Measurements from ENCODE around the gene NCKAP1.
"Not testable (repeated sequence)": the region's sequence is repeated elsewhere in the genome, so short reads cannot be mapped to it uniquely, and the experiment has no call there.

Gene NCKAP1

GRCh38 chr2:183021613-183022012 is 16.6 kb downstream of the NCKAP1 start:
- H3K18ac ChIP-seq (ENCODE audit: low read length) = no peak overlapping the region
- H3K4me3 ChIP-seq (ENCODE audit: low read length in 2 of 2) = no peak overlapping the region
- H3K36me3 ChIP-seq (replicated peaks in 1 of 2; ENCODE audit: control insufficient read depth in 2 of 2, insufficient read depth in 2 of 2, low read length in 2 of 2) = peaks cover 7 to 63% of the 10 kb centered on the region in 2 donors
- no peak overlapping the region for H4K8ac ChIP-seq (ENCODE audit: low read depth, low read length)
- no peak for DNase-seq (ENCODE audit: low spot score)
- no peak overlapping the region for H3K27ac ChIP-seq (replicated peaks; ENCODE audit: low read length)
- H2BK12ac ChIP-seq (ENCODE audit: low read length) = no peak overlapping the region
- H3K79me1 ChIP-seq (ENCODE audit: low read depth, low read length) = peaks cover 6% of the 10 kb centered on the region
- H3K9me3 ChIP-seq (replicated peaks in 1 of 2; ENCODE audit: control insufficient read depth in 2 of 2, insufficient read depth in 1 of 2, low read depth in 1 of 2, low read length in 2 of 2) = peaks cover 2 to 18% of the 10 kb centered on the region in 2 donors
- no CpG with 5 or more reads among the region's 2 CpGs for WGBS, 2 donors (ENCODE audit: extremely low coverage in 2 of 2, insufficient read length in 2 of 2, insufficient replicate concordance in 1 of 2)
- no peaks in the 10 kb centered on the region for H3K27me3 ChIP-seq (ENCODE audit: control insufficient read depth in 3 of 3, insufficient read depth in 3 of 3, low read depth in 1 of 3, low read length in 3 of 3)
- no peak overlapping the region for H2BK15ac ChIP-seq (ENCODE audit: low read length)
- H2BK5ac ChIP-seq (ENCODE audit: low read length) = no peak overlapping the region
- H2AK5ac ChIP-seq (ENCODE audit: low read depth, low read length) = no peak overlapping the region
- H3K23ac ChIP-seq (ENCODE audit: low read depth, low read length, poor library complexity) = no peak overlapping the region
- H4K91ac ChIP-seq (ENCODE audit: low read depth, low read length, poor library complexity) = no peak overlapping the region
- no peak overlapping the region for H2BK120ac ChIP-seq (ENCODE audit: low read depth, low read length)
- H3K4me2 ChIP-seq (ENCODE audit: insufficient read depth, low read length, poor library complexity, severe bottlenecking) = no peak overlapping the region
- no peak overlapping the region for H3K14ac ChIP-seq (ENCODE audit: low read length)
- no peak overlapping the region for H2AFZ ChIP-seq (ENCODE audit: low read length)
- no peak overlapping the region for H3K9ac ChIP-seq (ENCODE audit: low read depth, low read length, poor library complexity)
- no peak overlapping the region for H3K4ac ChIP-seq (ENCODE audit: low read length)
- H3K4me1 ChIP-seq (ENCODE audit: control insufficient read depth in 2 of 2, insufficient read depth in 1 of 2, low read depth in 1 of 2, low read length in 2 of 2) = no peaks in the 10 kb centered on the region

DNA sequence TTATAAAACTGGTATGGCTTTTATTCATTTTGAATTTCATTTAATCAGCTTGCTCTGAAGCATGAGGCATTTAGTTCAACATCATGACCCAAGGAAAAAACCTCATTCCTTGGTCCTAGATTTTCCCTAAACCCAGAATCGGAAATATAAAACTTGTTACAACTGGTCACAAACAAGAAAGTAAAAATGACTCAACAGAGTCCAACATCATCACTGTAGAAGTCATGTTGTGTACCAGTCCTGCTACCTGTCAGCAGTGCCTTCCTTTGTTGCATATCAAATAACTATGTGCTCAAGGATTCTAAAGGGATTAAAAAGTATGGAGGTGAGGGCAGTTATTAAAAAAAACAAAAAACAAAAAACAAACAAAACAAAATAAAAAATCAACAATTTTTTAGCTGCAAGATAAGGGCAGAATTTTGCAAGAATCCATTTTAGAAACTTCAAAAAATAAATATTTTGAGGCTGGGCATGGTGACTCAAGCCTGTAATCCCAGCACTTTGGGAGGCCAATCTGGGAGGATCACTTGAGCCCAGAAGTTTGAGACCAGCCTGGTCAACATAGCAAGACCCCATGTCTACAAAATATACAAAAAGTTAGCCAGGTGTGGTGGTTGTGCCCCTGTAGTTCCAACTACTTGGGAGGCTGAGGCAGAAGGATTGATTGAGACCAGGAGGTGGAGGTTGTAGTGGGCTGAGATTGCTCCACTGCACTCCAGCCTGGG is 18.4 kb downstream of the NCKAP1 start:
- Histone ChIP-seq H3K36me3 (replicated peaks in 1 of 2; ENCODE audit: control insufficient read depth in 2 of 2, insufficient read depth in 2 of 2, low read length in 2 of 2) (peaks cover 7 to 63% of the 10 kb centered on the region in 2 donors), H2BK15ac (ENCODE audit: low read length) (no peak overlapping the region)

GRCh38 chr2:183017845-183018244 is 20.4 kb downstream of the NCKAP1 start:
- H3K23ac ChIP-seq (ENCODE audit: low read depth, low read length, poor library complexity); H3K9ac ChIP-seq (ENCODE audit: low read depth, low read length, poor library complexity); H3K79me1 ChIP-seq (ENCODE audit: low read depth, low read length); H3K27ac ChIP-seq (replicated peaks; ENCODE audit: low read length); H4K8ac ChIP-seq (ENCODE audit: low read depth, low read length); H3K4ac ChIP-seq (ENCODE audit: low read length); H4K91ac ChIP-seq (ENCODE audit: low read depth, low read length, poor library complexity); H2BK5ac ChIP-seq (ENCODE audit: low read length); DNase-seq (ENCODE audit: low spot score); H2BK15ac ChIP-seq (ENCODE audit: low read length); H3K27me3 ChIP-seq (ENCODE audit: control insufficient read depth in 3 of 3, insufficient read depth in 3 of 3, low read depth in 1 of 3, low read length in 3 of 3); H3K4me1 ChIP-seq (ENCODE audit: control insufficient read depth in 2 of 2, insufficient read depth in 1 of 2, low read depth in 1 of 2, low read length in 2 of 2); H2AK5ac ChIP-seq (ENCODE audit: low read depth, low read length); H2BK12ac ChIP-seq (ENCODE audit: low read length); H3K4me3 ChIP-seq (ENCODE audit: low read length in 2 of 2); H2AFZ ChIP-seq (ENCODE audit: low read length); H3K14ac ChIP-seq (ENCODE audit: low read length); H2BK120ac ChIP-seq (ENCODE audit: low read depth, low read length); H3K18ac ChIP-seq (ENCODE audit: low read length); H3K4me2 ChIP-seq (ENCODE audit: insufficient read depth, low read length, poor library complexity, severe bottlenecking): not testable (repeated sequence)
- WGBS, 2 donors (ENCODE audit: extremely low coverage in 2 of 2, insufficient read length in 2 of 2, insufficient replicate concordance in 1 of 2) = no CpG with 5 or more reads among the region's 11 CpGs
- H3K36me3 ChIP-seq (replicated peaks in 1 of 2; ENCODE audit: control insufficient read depth in 2 of 2, insufficient read depth in 2 of 2, low read length in 2 of 2) = peaks cover 7 to 52% of the 10 kb centered on the region in 2 donors
- peaks cover 2 to 18% of the 10 kb centered on the region in 2 donors for H3K9me3 ChIP-seq (replicated peaks in 1 of 2; ENCODE audit: control insufficient read depth in 2 of 2, insufficient read depth in 1 of 2, low read depth in 1 of 2, low read length in 2 of 2)

More for the DNA sequence above, 18.4 kb downstream of the NCKAP1 start:
- no peak for DNase-seq (ENCODE audit: low spot score)
- Histone ChIP-seq H3K4ac (ENCODE audit: low read length) (no peak overlapping the region), H3K4me3 (ENCODE audit: low read length in 2 of 2) (no peak overlapping the region), H4K91ac (ENCODE audit: low read depth, low read length, poor library complexity) (no peak overlapping the region), H3K9ac (ENCODE audit: low read depth, low read length, poor library complexity) (no peak overlapping the region), H3K18ac (ENCODE audit: low read length) (no peak overlapping the region), H3K14ac (ENCODE audit: low read length) (no peak overlapping the region), H2BK5ac (ENCODE audit: low read length) (no peak overlapping the region), H3K23ac (ENCODE audit: low read depth, low read length, poor library complexity) (no peak overlapping the region), H3K27ac (replicated peaks; ENCODE audit: low read length) (no peak overlapping the region), H4K8ac (ENCODE audit: low read depth, low read length) (no peak overlapping the region), H3K79me1 (ENCODE audit: low read depth, low read length) (peaks cover 8% of the 10 kb centered on the region), H2AFZ (ENCODE audit: low read length) (no peak overlapping the region), H2BK12ac (ENCODE audit: low read length) (no peak overlapping the region), H3K4me1 (ENCODE audit: control insufficient read depth in 2 of 2, insufficient read depth in 1 of 2, low read depth in 1 of 2, low read length in 2 of 2) (no peaks in the 10 kb centered on the region), H2AK5ac (ENCODE audit: low read depth, low read length) (no peak overlapping the region), H3K27me3 (ENCODE audit: control insufficient read depth in 3 of 3, insufficient read depth in 3 of 3, low read depth in 1 of 3, low read length in 3 of 3) (no peaks in the 10 kb centered on the region), H3K4me2 (ENCODE audit: insufficient read depth, low read length, poor library complexity, severe bottlenecking) (no peak overlapping the region), H3K9me3 (replicated peaks in 1 of 2; ENCODE audit: control insufficient read depth in 2 of 2, insufficient read depth in 1 of 2, low read depth in 1 of 2, low read length in 2 of 2) (peaks cover 2 to 18% of the 10 kb centered on the region in 2 donors), H2BK120ac (ENCODE audit: low read depth, low read length) (no peak overlapping the region)
- no CpG with 5 or more reads among the region's 1 CpG for WGBS, 2 donors (ENCODE audit: extremely low coverage in 2 of 2, insufficient read length in 2 of 2, insufficient replicate concordance in 1 of 2)

DNA sequence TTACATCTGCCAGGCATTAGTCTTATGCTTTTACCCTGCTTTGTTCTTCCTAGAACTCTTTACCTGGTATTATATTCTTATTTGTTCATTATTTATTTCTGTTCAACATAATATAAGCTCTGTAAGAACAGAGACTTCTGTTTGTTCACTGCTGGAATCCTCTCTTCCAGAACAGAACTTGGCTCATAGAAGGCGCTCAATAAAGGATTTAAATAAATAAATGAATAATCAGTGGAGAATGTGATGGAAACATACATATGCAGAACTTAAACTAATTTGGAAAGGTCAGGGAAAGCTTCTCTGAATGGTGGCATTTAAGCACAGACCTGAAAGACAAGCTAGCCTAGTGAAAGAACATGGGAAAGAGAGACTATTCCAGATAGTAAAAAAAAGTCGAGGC is 24.3 kb downstream of the NCKAP1 start:
- Histone ChIP-seq H3K4me2 (ENCODE audit: insufficient read depth, low read length, poor library complexity, severe bottlenecking) (no peak overlapping the region), H3K36me3 (replicated peaks in 1 of 2; ENCODE audit: control insufficient read depth in 2 of 2, insufficient read depth in 2 of 2, low read length in 2 of 2) (peaks cover 4 to 16% of the 10 kb centered on the region in 2 donors), H2BK12ac (ENCODE audit: low read length) (no peak overlapping the region), H4K91ac (ENCODE audit: low read depth, low read length, poor library complexity) (no peak overlapping the region), H3K18ac (ENCODE audit: low read length) (no peak overlapping the region), H2BK15ac (ENCODE audit: low read length) (no peak overlapping the region), H3K23ac (ENCODE audit: low read depth, low read length, poor library complexity) (no peak overlapping the region), H3K79me1 (ENCODE audit: low read depth, low read length) (peaks cover 6% of the 10 kb centered on the region), H3K4me3 (ENCODE audit: low read length in 2 of 2) (no peak overlapping the region), H2BK5ac (ENCODE audit: low read length) (no peak overlapping the region), H3K27me3 (ENCODE audit: control insufficient read depth in 3 of 3, insufficient read depth in 3 of 3, low read depth in 1 of 3, low read length in 3 of 3) (no peaks in the 10 kb centered on the region), H3K14ac (ENCODE audit: low read length) (no peak overlapping the region), H3K9ac (ENCODE audit: low read depth, low read length, poor library complexity) (no peak overlapping the region), H3K4me1 (ENCODE audit: control insufficient read depth in 2 of 2, insufficient read depth in 1 of 2, low read depth in 1 of 2, low read length in 2 of 2) (peaks cover 4 to 5% of the 10 kb centered on the region in 2 donors), H2AFZ (ENCODE audit: low read length) (no peak overlapping the region), H3K4ac (ENCODE audit: low read length) (no peak overlapping the region), H3K27ac (replicated peaks; ENCODE audit: low read length) (no peak overlapping the region), H2AK5ac (ENCODE audit: low read depth, low read length) (no peak overlapping the region), H2BK120ac (ENCODE audit: low read depth, low read length) (no peak overlapping the region), H3K9me3 (replicated peaks in 1 of 2; ENCODE audit: control insufficient read depth in 2 of 2, insufficient read depth in 1 of 2, low read depth in 1 of 2, low read length in 2 of 2) (peaks cover 2 to 7% of the 10 kb centered on the region in 2 donors), H4K8ac (ENCODE audit: low read depth, low read length) (no peak overlapping the region)
- no CpG with 5 or more reads among the region's 2 CpGs for WGBS, 2 donors (ENCODE audit: extremely low coverage in 2 of 2, insufficient read length in 2 of 2, insufficient replicate concordance in 1 of 2)
- no peak for DNase-seq (ENCODE audit: low spot score)
